ENCODE data around the gene GPC5.

- TF ChIP-seq CTCF (IDR thresholded peaks at IDR 0.05) (no peak), EZH2phosphoT487 (IDR thresholded peaks at IDR 0.05) (no peak)
These were observed 417.9 kb downstream of the GPC5 start for GRCh38 chr13:91816263-91816807.
